Stomach (tissue), 4 donors: ENCODE results near the gene LARGE1.

Source experiments
- EP300 ChIP-seq: sonication (generic); formaldehyde crosslinking; IDR thresholded peaks from one replicate; pipeline ENCODE4 v1.6.1; 2017; ENCODE audit warnings: antibody characterized with exemption
- POLR2A ChIP-seq, 4 donors: fragments of 450-650 bp; IDR thresholded peaks; one replicate each; pipeline ENCODE4 v1.6.1; 2016; ENCODE audit warnings: antibody characterized with exemption in 4 of 4, control low read depth in 2 of 4, mild to moderate bottlenecking in 1 of 4, moderate library complexity in 1 of 4
- POLR2AphosphoS5 ChIP-seq, 3 donors: sonication (generic); formaldehyde crosslinking; IDR thresholded peaks; one replicate each; pipeline ENCODE4 v1.6.1; 2016; ENCODE audit warnings: antibody characterized with exemption in 3 of 3
- TF ChIP-seq, protein P1 (sequence below), 7 experiments: fragments of 450-650 bp in 4 of 7; fragments of 200-600 bp in 3 of 7; sonication (generic) in 3 of 7; IDR thresholded peaks; one replicate each; pipeline ENCODE4 v1.5.1; 2016 to 2019; ENCODE audit warnings: antibody characterized with exemption in 7 of 7, control low read depth in 2 of 7, mild to moderate bottlenecking in 1 of 7

DNA sequence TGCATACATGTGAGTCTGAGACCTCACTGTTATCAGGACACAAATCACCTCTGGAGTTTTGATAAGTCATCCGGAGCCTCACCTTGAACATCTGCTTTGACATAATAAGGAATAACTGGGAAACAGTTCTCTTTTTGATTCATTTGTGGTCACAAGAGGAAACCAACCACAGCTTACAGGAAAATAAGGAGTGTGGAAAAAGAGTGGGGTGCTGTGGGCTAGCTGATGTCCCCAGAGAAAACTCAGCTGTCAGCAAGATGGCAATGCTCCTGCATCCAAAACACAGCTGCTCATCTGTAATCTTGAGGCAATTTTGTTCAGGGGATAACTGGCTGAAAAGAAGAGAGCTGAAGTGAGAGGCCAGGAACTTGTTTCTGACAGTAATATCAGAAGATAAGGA is 445.7 kb downstream of the LARGE1 start:
- TF ChIP-seq, protein P1, sequence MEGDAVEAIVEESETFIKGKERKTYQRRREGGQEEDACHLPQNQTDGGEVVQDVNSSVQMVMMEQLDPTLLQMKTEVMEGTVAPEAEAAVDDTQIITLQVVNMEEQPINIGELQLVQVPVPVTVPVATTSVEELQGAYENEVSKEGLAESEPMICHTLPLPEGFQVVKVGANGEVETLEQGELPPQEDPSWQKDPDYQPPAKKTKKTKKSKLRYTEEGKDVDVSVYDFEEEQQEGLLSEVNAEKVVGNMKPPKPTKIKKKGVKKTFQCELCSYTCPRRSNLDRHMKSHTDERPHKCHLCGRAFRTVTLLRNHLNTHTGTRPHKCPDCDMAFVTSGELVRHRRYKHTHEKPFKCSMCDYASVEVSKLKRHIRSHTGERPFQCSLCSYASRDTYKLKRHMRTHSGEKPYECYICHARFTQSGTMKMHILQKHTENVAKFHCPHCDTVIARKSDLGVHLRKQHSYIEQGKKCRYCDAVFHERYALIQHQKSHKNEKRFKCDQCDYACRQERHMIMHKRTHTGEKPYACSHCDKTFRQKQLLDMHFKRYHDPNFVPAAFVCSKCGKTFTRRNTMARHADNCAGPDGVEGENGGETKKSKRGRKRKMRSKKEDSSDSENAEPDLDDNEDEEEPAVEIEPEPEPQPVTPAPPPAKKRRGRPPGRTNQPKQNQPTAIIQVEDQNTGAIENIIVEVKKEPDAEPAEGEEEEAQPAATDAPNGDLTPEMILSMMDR (IDR thresholded peaks at IDR 0.05): no peak
- TF ChIP-seq POLR2A (IDR thresholded peaks at IDR 0.05) (no peak), POLR2AphosphoS5 (IDR thresholded peaks at IDR 0.05) (no peak), EP300 (no peak)
